Astrocyte of the spinal cord (primary cell): ENCODE data around the gene RPS3A.

Experiments
- DNase-seq: peaks from one replicate; pipeline ENCODE4 v3.0.0; 2011; ENCODE audit warnings: low read depth, low spot score
- H3K4me3 ChIP-seq: 2 replicates; pipeline ENCODE4 v1.5.1; 2011; ENCODE audit warnings: low read depth, mild to moderate bottlenecking, low read length, moderate library complexity
- CTCF ChIP-seq: IDR thresholded peaks from 2 replicates; pipeline ENCODE4 v1.5.1; 2012; ENCODE audit warnings: low read depth, mild to moderate bottlenecking, low read length, inconsistent platforms
- in situ Hi-C: cut with HindIII; loops from 2 replicates; pipeline ENCODE4 v1.10.0; 2017; ENCODE audit warnings: low sequenced_read_pairs

The RPS3A gene

GRCh38 chr4:151139814-151140213 lies 40.4 kb downstream of the RPS3A start:
- TF ChIP-seq CTCF, result no peak
- H3K4me3 ChIP-seq, result no peak overlapping the region
- DNase-seq, result no peak
- in situ Hi-C loops, result no loop called here

DNA sequence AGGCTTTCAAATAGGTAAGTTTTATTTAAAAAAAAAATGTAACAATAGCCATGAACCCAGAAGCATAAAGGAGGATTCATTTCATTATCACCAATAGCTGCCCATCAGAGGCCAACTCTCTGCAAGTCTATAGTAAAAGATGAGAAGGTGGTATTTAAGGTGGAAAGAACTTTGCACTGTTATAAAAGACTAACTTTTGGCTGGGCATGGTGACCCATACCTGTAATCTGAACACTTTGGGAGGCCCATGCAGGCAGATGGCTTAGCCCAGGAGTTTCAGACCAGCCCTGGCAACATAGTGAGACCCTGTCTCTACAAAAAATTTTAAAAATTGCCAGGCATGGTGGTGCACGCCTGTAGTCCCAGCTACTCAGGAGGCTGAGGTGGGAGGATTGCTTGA lies 43.3 kb downstream of the RPS3A start:
- H3K4me3 ChIP-seq, result no peak overlapping the region
- no peak for TF ChIP-seq CTCF
- DNase-seq, result no peak
- in situ Hi-C loops, result no loop called here

- no peak for TF ChIP-seq CTCF
- H3K4me3 ChIP-seq, result no peak overlapping the region
- DNase-seq, result no peak
- in situ Hi-C loops, result no loop called here
Measured at GRCh38 chr4:151143162-151143561, 43.7 kb downstream of the RPS3A start.

- TF ChIP-seq CTCF, result no peak
- no peak for DNase-seq
- no peak overlapping the region for H3K4me3 ChIP-seq
- in situ Hi-C loops, result no loop called here
Measured at GRCh38 chr4:151143811-151144210, 44.4 kb downstream of the RPS3A start.

DNA sequence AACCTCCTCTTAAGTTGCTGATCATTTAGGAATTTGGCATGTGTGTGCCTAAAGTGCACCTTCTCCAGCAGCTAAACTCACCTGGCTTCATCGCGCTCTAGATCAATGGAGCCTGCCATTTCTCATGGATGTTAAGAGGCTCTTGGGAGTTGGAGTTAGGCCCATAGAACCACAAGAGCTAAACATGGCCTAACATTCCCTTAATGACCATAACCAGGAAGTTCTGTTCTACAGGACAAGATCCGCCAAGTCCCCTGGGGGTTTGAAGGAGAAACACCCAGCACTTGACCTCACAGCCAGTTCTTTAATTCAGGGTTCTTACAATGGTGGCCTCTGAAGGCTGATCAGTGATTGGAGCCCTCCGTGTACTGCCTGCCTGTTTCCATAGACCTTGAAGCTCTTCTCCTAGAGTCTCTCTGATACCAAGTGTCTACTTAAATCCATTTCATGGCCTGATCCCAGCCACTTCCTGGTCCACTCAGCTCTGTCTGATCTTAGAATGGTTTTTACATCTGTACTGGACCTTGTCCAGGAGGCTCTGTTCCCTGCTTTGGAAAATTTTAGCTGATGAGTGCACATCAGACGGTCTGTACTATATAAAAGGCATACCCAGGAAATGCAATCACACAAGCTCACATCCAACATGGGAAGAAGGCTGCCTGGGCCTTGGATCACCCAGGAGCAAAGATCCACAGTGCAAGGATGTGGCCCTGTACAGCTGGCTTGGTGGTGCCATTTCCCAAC lies 45.1 kb downstream of the RPS3A start:
- in situ Hi-C loops, result no loop called here
- DNase-seq, result no peak
- no peak for TF ChIP-seq CTCF
- no peak overlapping the region for H3K4me3 ChIP-seq

DNA sequence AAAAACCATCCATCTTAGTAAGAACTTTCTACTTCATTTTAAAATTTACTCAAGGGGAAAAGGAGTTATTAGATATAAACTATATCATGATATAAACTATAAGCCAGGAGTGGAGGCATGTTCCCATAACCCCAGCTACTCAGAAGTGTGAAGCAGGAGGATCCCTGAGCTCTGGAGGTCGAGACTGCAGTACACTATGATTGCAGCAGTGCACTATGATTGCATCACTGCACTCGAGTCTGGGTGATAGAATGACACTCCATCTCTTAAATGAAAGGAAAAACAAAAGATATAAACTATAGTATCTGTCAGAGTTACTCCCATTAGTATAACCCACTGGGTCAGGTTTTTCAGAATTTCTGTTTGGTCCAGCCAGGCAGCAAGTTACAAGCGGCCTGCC lies 47.6 kb downstream of the RPS3A start:
- no peak for TF ChIP-seq CTCF
- no peak overlapping the region for H3K4me3 ChIP-seq
- in situ Hi-C loops, result no loop called here
- no peak for DNase-seq
